ENCODE results near the gene NAMPT. TPM values are rescaled to one million over a fixed set of nuclear protein-coding genes. Genes with fewer than 3 reads are reported as not detected.
"Not testable (repeated sequence)": the region's sequence is repeated elsewhere in the genome, so short reads cannot be mapped to it uniquely, and the experiment has no call there.

NAMPT gene
- total RNA-seq, 1 experiment from 2014 or later = 88.3 TPM

- peak; percentile 84 for DNase-seq (ENCODE audit: low read depth)
- in situ Hi-C loops (cut with HindIII; ENCODE audit: low pct_unique_long_range_greater_than_20kb, low sequenced_read_pairs) = no loop called here
Observed at GRCh38 chr7:106216517-106216922, 68.3 kb downstream of the NAMPT start.

- no peak for DNase-seq (ENCODE audit: low read depth)
- in situ Hi-C loops (cut with HindIII; ENCODE audit: low pct_unique_long_range_greater_than_20kb, low sequenced_read_pairs) = no loop called here
Observed at GRCh38 chr7:106215868-106216516, 68.8 kb downstream of the NAMPT start.

GRCh38 chr7:106208944-106209343, 75.8 kb downstream of the NAMPT start:
- DNase-seq (ENCODE audit: low read depth); in situ Hi-C loops (cut with HindIII; ENCODE audit: low pct_unique_long_range_greater_than_20kb, low sequenced_read_pairs): not testable (repeated sequence)

- no peak for DNase-seq (ENCODE audit: low read depth)
- in situ Hi-C loops (cut with HindIII; ENCODE audit: low pct_unique_long_range_greater_than_20kb, low sequenced_read_pairs) = no loop called here
Observed at GRCh38 chr7:106206826-106207541, 77.8 kb downstream of the NAMPT start.

- DNase-seq (ENCODE audit: low read depth) = no peak
- in situ Hi-C loops (cut with HindIII; ENCODE audit: low pct_unique_long_range_greater_than_20kb, low sequenced_read_pairs) = no loop called here
Observed at GRCh38 chr7:106205621-106206222, 79.1 kb downstream of the NAMPT start.

GRCh38 chr7:106203473-106203872, 81.3 kb downstream of the NAMPT start:
- DNase-seq (ENCODE audit: low read depth) = no peak
- in situ Hi-C loops (cut with HindIII; ENCODE audit: low pct_unique_long_range_greater_than_20kb, low sequenced_read_pairs) = no loop called here

- DNase-seq (ENCODE audit: low read depth) = no peak
- in situ Hi-C loops (cut with HindIII; ENCODE audit: low pct_unique_long_range_greater_than_20kb, low sequenced_read_pairs) = no loop called here
Observed at GRCh38 chr7:106201164-106201563, 83.6 kb downstream of the NAMPT start.

- in situ Hi-C loops (cut with HindIII; ENCODE audit: low pct_unique_long_range_greater_than_20kb, low sequenced_read_pairs) = no loop called here
- no peak for DNase-seq (ENCODE audit: low read depth)
Observed at GRCh38 chr7:106199813-106200364, 84.9 kb downstream of the NAMPT start.

GRCh38 chr7:106199024-106199423, 85.8 kb downstream of the NAMPT start:
- in situ Hi-C loops (cut with HindIII; ENCODE audit: low pct_unique_long_range_greater_than_20kb, low sequenced_read_pairs) = no loop called here
- no peak for DNase-seq (ENCODE audit: low read depth)

Other genes with a start within 250 kb of the NAMPT start
- gene SYPL1, start 172.7 kb downstream of the NAMPT start, total RNA-seq (2014; rRNA removed; shearing (Covaris generic); ENCODE audit: low replicate concordance) = 35.2 and 35.6 TPM in 2 replicates

Measured in Caki2 (cell line).